ENCODE measurements around the gene TAGLN.
A peak's percentile ranks its signal among the peaks of the same experiment; 100 is the strongest.

TAGLN gene

DNA sequence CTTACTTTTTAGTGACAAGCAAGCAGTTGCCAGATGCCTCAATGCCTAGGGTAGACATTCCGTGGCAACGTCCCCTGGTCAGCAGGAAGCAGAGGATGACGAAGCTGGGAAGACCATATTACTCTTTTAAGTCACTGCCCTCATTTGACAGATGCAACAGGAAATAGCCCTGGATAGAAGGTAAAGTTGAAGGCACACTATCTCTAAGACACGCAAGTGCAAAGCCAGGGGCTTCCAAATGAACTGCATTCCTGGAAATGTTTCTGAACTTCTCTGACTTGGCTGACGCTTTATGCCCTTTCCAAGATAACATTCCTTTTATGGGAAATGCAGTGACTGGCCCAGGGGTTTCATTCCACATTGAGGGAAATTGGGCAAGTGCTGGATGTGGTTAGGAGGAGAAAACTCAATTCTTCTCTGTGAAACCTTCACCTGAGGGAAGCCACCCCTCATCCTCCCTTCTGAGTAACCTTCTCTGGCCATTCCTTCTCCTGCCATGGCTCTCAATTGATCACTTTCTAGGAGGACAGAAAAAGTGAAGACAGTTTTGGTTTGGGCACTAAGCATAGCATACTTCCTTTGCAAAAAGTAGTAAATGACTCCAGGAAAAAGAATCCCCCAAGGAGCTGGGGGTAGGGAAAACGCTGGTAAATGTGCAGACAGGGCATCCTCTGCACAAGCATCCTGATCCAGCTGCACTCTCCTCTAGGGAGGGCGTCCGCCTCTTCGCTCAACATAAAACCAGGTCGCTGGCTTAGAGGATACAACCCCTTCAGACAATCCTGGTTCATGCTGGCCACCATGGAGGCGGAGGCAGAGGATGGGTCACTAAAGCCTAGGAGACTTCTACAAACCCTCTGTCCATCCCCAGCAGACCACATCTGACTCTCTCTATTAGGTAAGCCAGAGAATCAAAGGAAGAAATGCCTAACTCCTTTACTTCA lies 18.2 kb downstream of the TAGLN start:
- DNase-seq = no peak

DNA sequence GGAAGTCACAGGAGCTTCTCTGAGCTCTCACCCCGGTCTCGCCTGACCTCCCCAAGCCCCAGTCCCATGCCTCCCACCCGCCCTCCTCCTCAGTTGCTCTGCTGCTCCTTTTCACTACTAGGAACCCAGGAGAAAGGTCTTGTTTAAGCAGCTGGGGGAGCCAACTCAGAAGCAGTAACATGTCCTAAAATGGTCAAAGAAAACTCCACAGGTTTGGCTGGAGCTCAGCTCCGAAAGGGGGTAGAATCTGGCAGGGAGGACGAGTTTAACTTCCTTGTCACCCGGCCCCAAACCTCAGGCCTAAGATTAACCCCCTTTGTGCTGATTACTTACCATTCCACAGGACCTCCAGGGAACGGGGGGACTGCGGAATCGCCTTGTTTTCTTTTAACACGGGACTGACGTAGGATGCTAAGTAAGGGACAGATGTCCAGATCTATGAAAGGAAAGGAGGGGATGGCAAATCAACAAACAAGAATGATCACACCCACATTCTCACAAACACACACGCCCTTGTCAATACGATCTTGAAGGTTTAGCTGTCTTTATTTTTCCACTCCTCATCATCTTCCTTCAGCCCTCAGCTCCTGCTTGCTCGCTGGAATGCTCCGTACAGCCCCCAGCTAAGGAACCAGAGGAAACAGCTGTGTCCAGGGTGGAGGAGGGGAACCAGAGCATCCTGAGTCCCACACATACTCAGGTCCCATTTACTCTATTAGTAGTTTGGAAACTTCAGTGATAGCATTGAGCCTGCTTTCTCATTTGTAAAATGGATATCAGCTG lies 19.2 kb downstream of the TAGLN start:
- no peak for DNase-seq

DNA sequence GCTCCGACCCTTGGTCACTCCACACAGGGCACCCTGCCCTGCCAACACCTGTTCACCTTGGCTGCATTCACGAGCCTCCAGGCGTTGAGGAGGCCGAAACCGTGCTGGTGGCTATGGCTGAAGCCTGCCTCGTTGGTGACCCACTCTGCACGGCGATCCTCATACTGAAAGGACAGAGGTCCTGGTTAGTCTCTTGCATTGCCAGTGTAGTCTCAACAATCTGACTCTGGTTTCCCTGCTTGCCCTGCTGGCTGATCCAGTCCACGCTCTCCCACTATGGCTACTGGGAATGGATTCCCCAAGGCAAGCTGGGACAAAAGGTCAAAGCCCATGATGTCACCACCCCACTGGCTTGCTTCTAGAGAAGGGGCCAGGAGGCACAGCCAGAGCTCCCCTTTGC lies 19.8 kb downstream of the TAGLN start:
- DNase-seq = no peak

DNA sequence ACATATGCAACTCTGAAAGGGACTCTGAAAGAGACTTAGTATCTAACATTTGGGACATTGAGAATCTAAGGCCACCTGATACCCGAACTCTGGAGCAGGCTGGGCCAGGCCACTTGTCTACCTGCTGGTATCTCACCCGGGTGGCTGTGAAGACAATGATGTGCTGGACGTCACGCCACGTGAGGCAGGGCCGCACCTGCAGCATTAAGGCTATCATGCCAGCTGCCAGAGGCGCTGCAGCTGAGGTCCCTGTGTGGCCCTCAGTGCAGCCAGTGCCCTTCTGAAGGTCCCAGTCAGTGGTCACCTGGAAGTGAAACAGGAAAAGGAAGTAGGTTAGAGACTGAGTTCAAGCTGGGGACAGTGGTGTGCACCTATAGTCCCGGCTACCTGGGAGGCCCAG lies 20.3 kb downstream of the TAGLN start:
- no peak for DNase-seq

DNA sequence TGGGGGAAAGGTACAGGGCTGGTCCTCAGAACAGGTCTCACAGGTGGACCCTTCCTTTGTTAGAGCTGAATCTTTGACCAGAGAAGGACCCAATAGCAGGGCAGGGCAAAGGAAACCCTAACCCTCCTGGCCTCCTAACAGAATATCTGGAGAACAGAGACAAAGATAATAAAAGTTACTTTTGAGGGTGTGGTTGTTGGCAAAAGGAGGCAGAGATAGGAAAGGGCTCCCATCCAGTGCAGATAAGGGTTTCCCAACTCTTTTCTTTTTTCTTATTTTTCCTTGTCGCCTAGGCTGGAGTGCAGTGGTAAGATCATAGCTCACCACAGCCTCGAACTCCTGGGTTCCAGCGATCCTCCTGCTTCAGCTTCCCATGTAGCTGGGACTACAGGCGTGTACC lies 20.8 kb downstream of the TAGLN start:
- no peak for DNase-seq

DNA sequence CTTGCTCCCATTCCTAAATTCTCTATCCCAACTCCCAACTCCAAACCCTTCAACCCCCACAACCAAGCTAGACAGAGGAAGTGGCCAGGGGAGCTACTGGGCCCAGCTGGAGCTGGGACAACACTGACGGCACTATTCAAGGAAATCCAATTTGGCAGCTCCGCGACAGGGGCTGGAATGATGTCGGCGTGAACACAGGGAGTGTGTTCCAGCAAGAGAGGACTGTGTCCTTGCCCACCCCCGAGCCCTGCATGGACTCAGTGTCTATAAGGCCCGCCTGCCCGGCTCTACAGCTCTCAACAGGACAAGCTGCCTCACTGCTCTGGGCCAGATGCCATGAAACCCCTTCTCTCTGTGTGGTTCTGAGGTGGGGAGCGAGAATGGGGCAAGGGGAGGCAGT lies 21.4 kb downstream of the TAGLN start:
- no peak for DNase-seq

DNA sequence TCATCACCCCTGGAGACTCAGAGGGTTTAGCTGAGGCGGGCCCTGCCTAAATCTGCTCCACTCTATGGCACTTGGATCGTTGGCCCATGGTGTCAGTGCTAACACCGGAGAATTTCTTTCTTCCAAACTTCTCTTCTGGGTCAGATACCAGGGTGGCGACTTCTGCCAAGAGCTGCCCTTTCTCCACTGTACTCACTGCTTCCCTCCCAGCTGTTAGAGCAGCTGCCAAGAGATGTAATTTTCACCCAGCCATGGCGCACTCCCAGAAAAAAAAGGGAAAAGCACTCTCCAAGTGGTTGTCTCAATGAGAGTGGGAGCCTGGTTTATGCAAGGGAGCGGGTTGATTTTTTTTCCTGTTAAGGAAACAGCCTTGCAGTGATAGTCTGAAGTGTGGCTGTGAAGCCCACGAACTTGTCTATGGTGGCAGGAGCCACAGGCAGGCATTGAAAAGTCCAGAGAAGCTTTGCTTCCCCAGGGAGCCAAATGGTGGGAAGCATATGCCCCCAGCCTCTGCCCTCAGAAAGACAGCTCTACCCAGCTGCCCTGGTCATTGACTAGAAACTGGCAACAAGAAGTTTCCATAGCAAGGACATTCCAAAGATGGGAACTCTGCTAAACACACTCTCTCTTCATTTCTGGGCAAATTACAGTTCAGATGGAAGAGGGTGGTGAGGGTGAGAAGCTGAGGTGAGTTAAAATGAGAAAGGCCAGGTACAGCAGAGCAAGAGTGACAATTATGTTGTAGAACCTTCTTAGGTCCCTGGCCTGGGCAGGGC lies 22.0 kb downstream of the TAGLN start:
- no peak for DNase-seq

DNA sequence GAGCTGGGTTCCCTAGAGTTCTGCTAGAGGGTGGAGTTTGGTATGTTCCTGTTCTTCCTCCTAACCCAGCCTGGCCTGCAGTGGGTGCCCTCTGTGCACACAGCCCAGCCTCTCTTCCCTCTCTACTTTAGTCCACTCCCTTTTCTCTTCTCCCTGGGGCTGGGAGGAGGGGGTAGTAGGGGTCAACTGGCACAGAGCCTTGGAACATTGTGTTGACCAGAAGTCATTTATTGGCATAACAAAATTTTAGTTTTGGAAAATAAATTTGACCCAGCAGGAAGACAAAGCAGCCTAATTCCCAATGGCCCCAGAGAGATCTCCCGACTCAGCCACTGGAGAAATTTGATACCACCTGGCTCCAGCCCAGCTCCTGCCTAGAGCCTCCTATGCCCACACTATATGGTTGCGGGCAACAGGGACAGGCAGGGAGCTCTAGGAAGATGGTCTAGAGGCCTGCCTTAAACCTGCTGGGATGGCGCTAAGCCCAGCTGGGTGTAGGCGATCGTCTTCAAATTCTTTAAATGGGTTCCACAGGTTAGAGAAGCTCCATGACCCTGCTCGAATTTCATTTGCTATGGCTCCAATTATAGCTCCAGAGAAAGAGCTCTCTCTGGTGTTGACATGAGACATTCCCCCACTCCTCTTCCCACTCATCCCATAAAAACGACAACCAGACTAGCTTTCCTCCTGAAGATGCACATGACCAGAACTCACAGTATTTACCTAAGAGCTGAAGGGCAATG lies 22.8 kb downstream of the TAGLN start:
- DNase-seq = no peak

DNA sequence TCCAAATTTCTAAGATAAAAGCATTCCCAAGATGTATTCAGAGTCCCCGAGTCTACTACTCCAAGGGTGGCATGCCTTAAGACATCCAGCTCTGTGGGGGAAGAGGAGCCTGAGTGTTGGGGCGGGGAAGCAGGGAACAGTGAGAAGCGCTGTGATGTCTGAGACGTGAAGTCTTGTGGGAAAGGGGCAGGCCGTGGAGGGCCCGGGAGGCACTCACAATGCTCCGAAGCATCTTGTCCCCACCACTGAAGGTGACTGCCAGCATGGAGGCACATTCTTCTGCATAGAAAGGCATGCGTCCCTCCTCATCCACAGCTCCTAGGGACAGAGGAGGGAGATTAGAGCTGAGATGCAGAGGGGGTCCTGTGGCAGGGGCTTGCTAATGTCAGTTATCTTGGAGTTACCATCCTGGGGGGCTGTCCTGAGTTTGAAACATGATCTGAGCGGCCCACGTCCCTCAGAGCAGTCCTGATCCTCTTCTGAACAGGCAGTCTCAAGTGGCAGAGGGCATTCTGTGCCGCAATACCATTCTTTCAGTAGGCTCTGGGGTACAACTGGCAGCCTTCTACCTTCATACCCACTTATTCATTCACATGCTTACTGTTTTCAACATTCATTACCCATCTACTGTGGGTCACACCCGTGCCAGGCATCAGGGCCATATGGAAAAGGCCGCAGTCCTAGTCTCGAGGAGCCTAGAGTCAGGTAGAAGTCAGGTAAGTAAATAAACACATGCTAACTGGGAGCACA lies 24.0 kb downstream of the TAGLN start:
- DNase-seq = no peak

DNA sequence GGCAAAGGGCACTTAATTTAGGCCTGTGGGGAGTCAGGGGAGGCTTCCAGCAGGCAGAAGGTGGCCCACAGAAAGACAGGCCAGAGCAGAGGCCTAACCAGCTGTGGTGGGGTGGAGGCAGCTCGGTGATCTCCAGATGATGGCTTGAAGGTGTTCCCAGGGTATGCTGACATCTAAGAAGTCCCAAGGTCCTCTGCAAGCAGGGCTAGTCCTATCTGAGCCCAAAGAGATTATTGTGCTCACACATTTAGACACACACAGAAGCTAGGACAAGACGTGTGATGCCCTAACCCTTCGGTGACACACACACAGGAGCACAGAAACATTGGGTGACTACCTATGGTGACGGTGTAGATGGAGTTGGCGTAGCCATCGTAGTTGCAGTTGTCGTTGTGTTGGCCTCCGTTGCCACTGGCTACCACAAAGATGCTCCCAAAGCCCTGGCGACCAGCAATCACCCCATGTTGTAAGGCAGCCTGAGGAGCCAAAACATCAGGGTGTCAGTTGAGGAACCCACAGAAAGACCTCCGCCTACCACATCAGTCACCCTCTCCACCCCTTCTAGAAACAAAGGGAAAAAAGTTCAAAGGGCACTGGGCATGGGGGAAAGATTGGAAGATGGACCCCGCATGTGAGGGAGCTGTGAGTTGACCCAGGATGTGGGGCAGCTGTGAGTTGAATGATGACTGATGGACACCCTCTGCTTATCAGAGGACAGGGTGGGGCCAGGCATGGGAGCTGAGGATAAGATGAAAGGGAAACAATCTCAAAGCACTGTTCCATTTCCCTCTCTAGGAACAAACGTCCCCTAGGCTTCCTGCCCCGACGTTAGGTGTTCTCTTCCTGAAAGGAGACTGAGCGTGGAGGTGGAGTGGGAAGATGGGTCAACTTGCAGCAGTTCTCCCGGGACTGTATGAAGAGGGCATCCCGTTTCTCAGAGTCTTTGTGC lies 24.8 kb downstream of the TAGLN start:
- DNase-seq = no peak

DNA sequence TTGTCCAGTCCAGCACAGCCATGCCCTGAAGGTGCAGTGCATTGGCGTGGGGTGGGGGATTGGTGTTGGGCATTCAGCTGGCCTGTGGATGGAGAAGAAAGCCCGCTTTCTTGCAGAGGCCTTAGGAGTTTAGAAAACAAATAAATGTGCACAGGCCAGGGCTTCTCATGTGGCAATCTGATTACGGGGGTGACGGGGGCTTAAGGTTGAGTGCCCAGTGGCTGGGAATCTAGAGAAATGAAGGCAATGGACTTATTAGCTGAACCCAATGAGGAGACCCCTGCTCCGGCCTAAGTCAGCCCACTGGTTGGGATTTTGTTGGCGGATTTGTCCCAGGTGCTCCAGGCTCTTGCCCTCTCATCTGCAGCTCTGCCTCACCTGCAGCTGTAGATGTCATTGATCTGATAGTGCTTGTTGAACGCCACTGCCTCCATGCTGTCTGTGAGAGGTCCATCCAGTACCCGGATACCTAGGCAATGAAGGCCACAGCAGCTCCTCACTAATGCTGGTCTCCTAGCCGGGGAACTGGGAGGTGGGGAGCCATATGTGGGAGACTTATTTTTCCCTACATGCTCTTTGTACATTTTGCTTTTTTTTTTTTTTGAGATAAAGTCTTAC lies 26.5 kb downstream of the TAGLN start:
- DNase-seq = no peak

DNA sequence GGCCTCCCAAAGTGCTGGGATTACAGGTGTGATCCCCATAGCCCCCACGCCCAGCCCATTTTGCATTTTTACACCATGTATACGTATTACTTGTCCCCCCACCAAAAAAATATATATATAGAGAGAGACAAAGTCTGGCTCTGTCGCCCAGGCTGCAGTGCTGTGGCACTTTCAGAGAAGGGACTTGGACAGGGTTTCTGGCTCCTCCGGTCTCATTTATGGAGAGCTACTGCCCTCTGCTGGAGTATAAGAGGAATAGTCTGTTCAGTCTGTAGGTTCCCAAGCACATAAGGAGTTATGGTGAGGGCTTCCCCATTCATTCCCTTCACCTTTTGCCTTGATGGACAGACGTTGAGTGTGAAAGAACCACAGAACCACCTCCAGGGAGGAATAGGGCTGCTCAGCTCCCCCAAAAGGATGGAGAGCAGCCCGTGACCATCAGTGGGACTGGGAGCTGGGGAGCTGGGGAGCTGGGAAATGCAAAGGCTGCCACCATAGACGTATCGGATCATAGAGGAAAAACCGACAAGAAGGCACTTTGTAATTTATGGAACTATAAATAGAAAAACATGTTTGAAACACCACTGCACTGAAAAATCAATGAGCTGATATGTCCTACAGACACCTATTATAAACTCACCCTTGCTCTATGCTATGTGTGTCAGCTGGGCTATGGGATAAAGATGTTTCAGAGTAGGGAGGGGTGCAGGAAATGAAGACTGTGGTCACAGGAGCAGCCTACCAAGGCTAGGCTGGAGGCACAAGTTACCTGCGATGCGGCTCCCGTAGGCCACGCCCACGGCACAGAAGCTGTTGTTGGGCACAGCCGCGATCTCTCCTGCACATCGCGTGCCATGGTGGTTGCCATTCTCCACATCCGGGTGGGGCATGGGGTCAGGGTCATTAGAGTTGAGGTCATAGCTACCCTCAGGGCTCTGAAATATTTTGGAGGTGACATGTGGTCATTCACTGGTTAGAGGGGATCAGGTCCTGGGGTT lies 27.5 kb downstream of the TAGLN start:
- no peak for DNase-seq

DNA sequence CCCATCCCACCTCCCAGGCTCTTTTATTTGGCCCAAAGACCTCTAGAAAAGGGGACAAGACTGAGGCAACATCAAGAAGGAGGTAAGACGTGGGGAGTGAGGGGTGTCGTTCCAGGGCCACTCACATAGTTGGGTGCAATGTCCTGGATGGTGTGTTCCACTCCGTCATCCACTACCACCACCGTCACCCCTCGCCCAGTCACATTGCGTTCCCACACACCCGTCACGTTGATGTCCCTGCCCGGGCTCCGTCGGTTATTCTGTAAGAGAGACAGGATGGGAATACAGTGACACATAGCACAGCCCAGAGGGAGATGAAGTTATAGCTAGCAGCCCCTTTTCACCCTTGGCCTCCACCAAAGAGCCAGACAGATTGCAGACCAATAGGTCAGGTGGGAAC lies 28.9 kb downstream of the TAGLN start:
- DNase-seq = no peak

DNA sequence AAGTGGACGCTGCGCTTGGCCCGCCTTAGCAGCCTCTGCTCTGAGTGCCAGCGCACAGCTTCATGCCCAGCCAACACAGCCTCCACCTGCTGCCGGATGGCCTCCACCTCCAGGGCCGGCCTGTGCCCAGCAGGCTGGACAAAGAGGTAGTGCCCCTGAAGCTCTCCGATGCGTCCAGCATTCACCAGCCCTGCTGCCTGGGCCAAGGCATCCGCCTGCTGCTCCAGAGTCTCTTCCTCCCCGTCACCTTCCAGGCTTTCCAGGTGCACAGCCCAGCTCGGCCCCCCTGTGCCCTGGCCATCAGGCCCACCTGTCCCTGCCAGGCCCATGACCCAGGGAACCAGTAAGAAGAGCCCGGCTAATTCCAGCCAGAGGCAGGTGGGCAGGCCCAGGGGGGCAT lies 30.2 kb downstream of the TAGLN start:
- no peak for DNase-seq

DNA sequence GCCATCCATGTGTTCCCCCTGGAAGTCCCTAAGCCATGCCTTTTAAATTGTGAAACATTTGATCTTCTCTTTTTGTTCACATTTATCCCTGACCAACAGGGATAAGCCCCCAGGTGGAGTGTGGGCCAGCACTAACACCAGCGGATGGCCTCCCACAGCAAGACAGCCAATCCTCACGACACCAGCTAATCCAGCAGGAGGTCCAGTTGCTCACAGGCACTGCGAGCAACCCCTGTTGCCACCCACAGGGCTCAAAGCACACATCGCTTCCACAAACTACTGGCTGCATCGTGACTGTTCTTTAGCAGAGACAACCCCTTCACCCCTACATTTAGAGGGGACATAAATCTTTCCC lies 30.7 kb downstream of the TAGLN start:
- DNase-seq = no peak

DNA sequence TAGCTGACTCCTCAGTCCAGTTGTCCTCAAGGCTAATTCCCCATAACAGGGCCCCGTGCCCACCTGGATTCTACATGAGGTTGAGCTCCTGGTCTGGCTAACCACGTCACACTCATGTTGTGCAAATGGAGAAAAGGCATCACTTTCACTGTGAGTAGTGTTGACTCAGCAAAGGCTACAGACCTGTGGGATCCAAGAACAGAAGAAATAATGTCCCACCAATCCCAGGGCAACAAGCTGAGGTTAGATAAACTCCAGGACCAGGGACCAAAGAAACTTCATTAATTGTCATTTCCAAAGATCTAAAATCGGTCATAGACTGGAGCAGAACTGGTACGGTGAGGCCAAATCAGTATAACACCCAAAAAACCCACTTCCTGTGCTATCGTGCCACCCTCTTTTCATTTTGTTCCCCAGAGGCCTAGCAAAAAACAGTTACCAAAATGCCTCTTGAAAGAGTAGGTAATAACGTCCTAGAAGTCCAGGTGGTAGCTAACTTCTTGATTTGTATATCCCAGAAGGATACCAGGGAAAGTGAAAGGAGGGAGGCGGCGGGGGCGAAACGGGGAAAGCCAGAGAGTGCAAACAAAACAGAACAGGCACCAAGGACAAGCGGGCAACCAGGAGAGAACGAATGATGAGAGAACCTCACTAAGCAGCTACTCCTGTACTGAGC lies 31.3 kb downstream of the TAGLN start:
- DNase-seq = peak; percentile 46

DNA sequence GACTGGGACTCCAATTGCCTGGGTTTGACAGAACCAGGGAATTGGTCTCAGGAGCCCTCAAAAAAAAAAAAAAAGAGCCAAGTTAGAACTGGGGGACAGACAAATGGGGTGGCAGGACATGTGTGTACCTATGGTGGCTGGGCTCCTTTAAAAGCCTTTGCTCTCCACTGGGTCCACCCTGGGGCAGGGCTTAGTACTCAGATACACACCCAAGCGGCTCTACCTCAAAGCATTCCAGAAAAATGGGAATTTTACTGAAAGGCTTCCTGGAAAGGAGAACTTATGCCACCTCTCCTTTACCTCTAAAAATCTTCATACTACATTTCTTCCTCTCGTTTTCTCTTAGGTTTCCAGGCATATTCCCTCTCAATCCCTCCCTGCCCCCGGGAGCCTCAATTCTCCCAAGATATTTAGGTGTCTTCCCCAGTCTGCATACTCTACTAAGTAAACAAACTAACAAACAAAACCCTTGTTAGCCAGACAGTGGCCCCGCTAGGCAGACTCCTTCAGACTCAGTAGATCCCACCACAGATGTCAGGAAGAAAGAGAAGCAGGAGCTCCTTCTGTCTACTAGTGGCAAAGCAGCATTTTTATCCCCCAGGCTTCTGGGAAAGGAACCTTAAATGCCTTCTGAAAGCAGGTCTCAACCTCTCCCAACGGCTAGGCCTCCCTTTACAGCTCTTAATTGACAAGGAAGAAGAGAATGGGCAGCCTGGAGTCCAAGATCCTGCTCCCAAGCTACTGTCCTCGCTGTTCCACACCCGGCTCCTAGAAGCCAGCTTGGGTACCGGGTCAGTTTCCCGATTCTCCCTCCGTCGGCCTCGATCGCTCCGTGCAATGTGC lies 32.0 kb downstream of the TAGLN start:
- no peak for DNase-seq

DNA sequence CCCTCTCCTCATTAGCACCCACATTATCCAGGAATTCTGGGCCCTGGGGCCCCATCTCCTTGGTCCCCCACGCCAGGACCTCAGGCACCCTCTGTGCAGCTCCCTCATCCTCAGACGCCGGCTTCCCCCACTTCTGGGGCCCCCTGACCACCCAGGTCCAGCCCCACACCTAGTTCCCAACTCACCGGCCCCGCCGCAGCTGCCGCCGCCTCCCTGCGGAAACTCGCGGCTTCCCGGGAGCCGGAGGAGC lies 32.6 kb downstream of the TAGLN start, which contains the start of gene PCSK7:
Gene PCSK7, minus strand, starts transcription at position 232 of the 250 bp plus-strand sequence. CDS start 2,229 bp downstream, outside the sequence.
- DNase-seq = no peak

Measured in activated T-cell treated with anti-CD3 and anti-CD28 coated beads for 4 hours (primary cell).